Astrocyte (in vitro differentiated cells and primary cell): Measurements from ENCODE around the gene TBC1D5. TPM values are rescaled to one million over a fixed set of nuclear protein-coding genes. Genes with fewer than 3 reads are reported as not detected.
A peak's percentile ranks its signal among the peaks of the same experiment; 100 is the strongest.

ENCODE experiments used
- DNase-seq: peaks from one replicate; pipeline ENCODE4 v3.0.0-alpha.2; 2010; ENCODE audit warnings: low read depth
- FAIRE-seq: peaks from 2 replicates; lab custom pipeline; 2011; peaks lifted over from hg19 to GRCh38; lab: Jason Lieb, UNC
- H2AFZ ChIP-seq: 2 replicates; pipeline ENCODE4 v1.6.0; 2012; ENCODE audit warnings: low read depth, low read length, inconsistent platforms
- H3K27ac ChIP-seq: 2 replicates; pipeline ENCODE4 v1.5.1; 2011; ENCODE audit warnings: low read depth, low read length, inconsistent platforms
- H3K27me3 ChIP-seq: 2 replicates; pipeline ENCODE4 v1.6.0; 2011; ENCODE audit warnings: low read length, inconsistent platforms; ENCODE audit not compliant: insufficient read depth
- H3K36me3 ChIP-seq: 2 replicates; pipeline ENCODE4 v1.5.1; 2011; ENCODE audit warnings: low read length, inconsistent platforms; ENCODE audit not compliant: insufficient read depth
- H3K4me1 ChIP-seq: 2 replicates; pipeline ENCODE4 v1.5.1; 2011; ENCODE audit warnings: low read length, inconsistent platforms; ENCODE audit not compliant: insufficient read depth
- H3K4me2 ChIP-seq: 2 replicates; pipeline ENCODE4 v1.6.0; 2012; ENCODE audit warnings: low read length, inconsistent platforms
- H3K4me3 ChIP-seq: 2 replicates; pipeline ENCODE4 v1.5.1; 2011; ENCODE audit warnings: low read depth, mild to moderate bottlenecking, low read length, inconsistent platforms; ENCODE audit not compliant: insufficient read depth
- H3K79me2 ChIP-seq: 2 replicates; pipeline ENCODE4 v1.6.0; 2012; ENCODE audit warnings: mild to moderate bottlenecking, low read length, inconsistent platforms; ENCODE audit not compliant: insufficient read depth
- H3K9ac ChIP-seq: 2 replicates; pipeline ENCODE4 v1.6.0; 2012; ENCODE audit warnings: mild to moderate bottlenecking, low read length, inconsistent platforms
- H3K9me3 ChIP-seq: 2 replicates; pipeline ENCODE4 v1.5.1; 2012; ENCODE audit warnings: low read depth, mild to moderate bottlenecking, low read length, inconsistent platforms; ENCODE audit not compliant: insufficient read depth
- H4K20me1 ChIP-seq: 2 replicates; pipeline ENCODE4 v1.6.0; 2012; ENCODE audit warnings: low read length, inconsistent platforms; ENCODE audit not compliant: insufficient read depth
- H3K27ac Mint-ChIP-seq: one replicate; pipeline ENCODE4 v1.8.0; 2021; ENCODE audit warnings: mild to moderate bottlenecking, mixed read lengths; ENCODE audit not compliant: unreplicated experiment
- H3K27me3 Mint-ChIP-seq: one replicate; pipeline ENCODE4 v1.8.0; 2021; ENCODE audit warnings: low read depth, mixed read lengths; ENCODE audit not compliant: unreplicated experiment
- H3K36me3 Mint-ChIP-seq: one replicate; pipeline ENCODE4 v1.8.0; 2021; ENCODE audit warnings: low read depth, mixed read lengths; ENCODE audit not compliant: unreplicated experiment
- H3K4me1 Mint-ChIP-seq: one replicate; pipeline ENCODE4 v1.8.0; 2021; ENCODE audit warnings: low read depth, mixed read lengths; ENCODE audit not compliant: unreplicated experiment
- H3K4me3 Mint-ChIP-seq: one replicate; pipeline ENCODE4 v1.8.0; 2021; ENCODE audit warnings: mild to moderate bottlenecking, moderate library complexity, mixed read lengths; ENCODE audit not compliant: unreplicated experiment
- H3K9me3 Mint-ChIP-seq: one replicate; pipeline ENCODE4 v1.8.0; 2021; ENCODE audit warnings: mild to moderate bottlenecking, mixed read lengths; ENCODE audit not compliant: unreplicated experiment
- EZH2 ChIP-seq: IDR thresholded peaks from 2 replicates; pipeline ENCODE4 v1.6.1; 2012; ENCODE audit warnings: mild to moderate bottlenecking, low read length, inconsistent platforms; ENCODE audit not compliant: insufficient read depth
- total RNA-seq: library from RNA; stranded (reverse); gene quantifications from 2 replicates; pipeline ENCODE4 v1.2.1, GENCODE V29; 2021
- TF ChIP-seq, protein P1 (sequence below): IDR thresholded peaks from 2 replicates; pipeline ENCODE4 v1.5.1; 2011; ENCODE audit warnings: low read depth, mild to moderate bottlenecking, inconsistent platforms, low read length, moderate library complexity; ENCODE audit not compliant: insufficient read depth

The TBC1D5 gene
- total RNA-seq, 1 donor from 2014 or later = 23.0 TPM

DNA sequence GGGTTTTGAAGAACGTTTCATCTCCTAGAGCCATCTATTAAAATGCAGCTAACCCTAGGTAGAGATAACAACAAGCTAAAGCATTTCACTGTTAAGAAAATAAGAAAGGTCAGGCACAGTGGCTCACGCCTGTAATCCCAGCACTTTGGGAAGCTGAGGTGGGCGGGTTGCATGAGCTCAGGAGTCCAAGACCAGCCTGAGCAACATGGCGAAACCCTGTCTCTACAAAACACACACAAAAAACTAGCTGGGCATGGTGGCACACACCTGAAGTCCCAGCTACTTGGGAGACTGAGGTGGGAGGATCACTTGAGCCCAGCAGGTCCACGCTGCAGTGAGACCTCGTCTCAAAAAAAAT lies 5.4 kb upstream of the TBC1D5 start:
- H3K27me3 ChIP-seq = no peaks in the 10 kb centered on the region
- H3K27me3 Mint-ChIP-seq = no peaks in the 10 kb centered on the region
- no peaks in the 10 kb centered on the region for H3K36me3 ChIP-seq
- H3K27ac ChIP-seq = no peak overlapping the region
- H3K79me2 ChIP-seq = no peaks in the 10 kb centered on the region
- H3K4me1 ChIP-seq = peaks cover 4% of the 10 kb centered on the region
- H3K9me3 Mint-ChIP-seq = no peaks in the 10 kb centered on the region
- DNase-seq (no peak), FAIRE-seq (no peak)
- H3K9ac ChIP-seq = no peak overlapping the region
- H3K36me3 Mint-ChIP-seq = no peaks in the 10 kb centered on the region
- no peak overlapping the region for H3K4me2 ChIP-seq
- TF ChIP-seq, protein P1, sequence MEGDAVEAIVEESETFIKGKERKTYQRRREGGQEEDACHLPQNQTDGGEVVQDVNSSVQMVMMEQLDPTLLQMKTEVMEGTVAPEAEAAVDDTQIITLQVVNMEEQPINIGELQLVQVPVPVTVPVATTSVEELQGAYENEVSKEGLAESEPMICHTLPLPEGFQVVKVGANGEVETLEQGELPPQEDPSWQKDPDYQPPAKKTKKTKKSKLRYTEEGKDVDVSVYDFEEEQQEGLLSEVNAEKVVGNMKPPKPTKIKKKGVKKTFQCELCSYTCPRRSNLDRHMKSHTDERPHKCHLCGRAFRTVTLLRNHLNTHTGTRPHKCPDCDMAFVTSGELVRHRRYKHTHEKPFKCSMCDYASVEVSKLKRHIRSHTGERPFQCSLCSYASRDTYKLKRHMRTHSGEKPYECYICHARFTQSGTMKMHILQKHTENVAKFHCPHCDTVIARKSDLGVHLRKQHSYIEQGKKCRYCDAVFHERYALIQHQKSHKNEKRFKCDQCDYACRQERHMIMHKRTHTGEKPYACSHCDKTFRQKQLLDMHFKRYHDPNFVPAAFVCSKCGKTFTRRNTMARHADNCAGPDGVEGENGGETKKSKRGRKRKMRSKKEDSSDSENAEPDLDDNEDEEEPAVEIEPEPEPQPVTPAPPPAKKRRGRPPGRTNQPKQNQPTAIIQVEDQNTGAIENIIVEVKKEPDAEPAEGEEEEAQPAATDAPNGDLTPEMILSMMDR = no peak
- no peak overlapping the region for H3K4me3 ChIP-seq
- H3K27ac Mint-ChIP-seq = peak overlapping the region; percentile 53
- peaks cover 17% of the 10 kb centered on the region for H3K4me1 Mint-ChIP-seq
- no peaks in the 10 kb centered on the region for H3K9me3 ChIP-seq
- no peak overlapping the region for H2AFZ ChIP-seq
- H3K4me3 Mint-ChIP-seq = no peak overlapping the region
- no peaks in the 10 kb centered on the region for H4K20me1 ChIP-seq

DNA sequence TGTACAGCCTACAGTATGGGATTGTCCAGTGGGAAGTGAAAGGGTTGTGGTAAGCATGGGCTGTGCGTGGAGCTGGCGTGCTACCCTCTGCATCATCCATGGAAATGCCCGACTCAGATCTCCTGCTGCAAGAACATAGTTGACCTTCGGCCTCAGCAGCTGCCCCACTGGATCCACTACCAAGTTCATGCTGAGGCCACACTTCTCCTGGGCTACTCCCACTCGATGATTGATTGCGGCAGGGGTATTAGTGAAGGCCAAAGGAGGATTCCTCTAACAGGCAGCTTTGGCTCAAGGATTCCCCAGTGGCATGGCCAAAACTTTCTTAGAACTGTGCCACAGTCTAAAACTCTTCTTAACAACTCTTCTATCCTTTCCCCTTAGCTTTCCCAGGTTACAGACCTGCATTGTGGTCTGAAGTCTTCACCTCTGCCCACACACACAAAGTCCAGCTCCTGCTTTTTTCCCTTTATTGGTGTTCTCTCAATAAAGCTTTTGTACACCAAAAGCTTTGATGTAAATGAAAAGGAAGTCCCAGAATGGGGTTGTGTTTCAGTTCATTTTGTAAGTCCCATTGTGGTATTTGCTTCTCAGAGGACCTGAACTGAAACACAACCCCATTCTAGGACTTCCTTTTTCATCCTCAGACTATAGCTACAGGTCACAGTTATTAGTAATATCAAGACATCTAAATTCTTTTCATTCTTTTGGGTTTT lies 4.9 kb upstream of the TBC1D5 start:
- TF ChIP-seq, protein P1 = no peak
- TF ChIP-seq EZH2 = no peak
- H3K4me3 ChIP-seq = no peak overlapping the region
- no peaks in the 10 kb centered on the region for H3K79me2 ChIP-seq
- peaks cover 17% of the 10 kb centered on the region for H3K4me1 Mint-ChIP-seq
- H3K9me3 ChIP-seq = no peaks in the 10 kb centered on the region
- DNase-seq (peak; percentile 11), FAIRE-seq (no peak)
- no peak overlapping the region for H3K4me2 ChIP-seq
- H3K36me3 ChIP-seq = no peaks in the 10 kb centered on the region
- H3K27ac ChIP-seq = no peak overlapping the region
- H3K9me3 Mint-ChIP-seq = no peaks in the 10 kb centered on the region
- peak overlapping the region; percentile 53 for H3K27ac Mint-ChIP-seq
- H4K20me1 ChIP-seq = no peaks in the 10 kb centered on the region
- no peak overlapping the region for H2AFZ ChIP-seq
- H3K27me3 Mint-ChIP-seq = no peaks in the 10 kb centered on the region
- H3K27me3 ChIP-seq = no peaks in the 10 kb centered on the region
- no peaks in the 10 kb centered on the region for H3K36me3 Mint-ChIP-seq
- peaks cover 4% of the 10 kb centered on the region for H3K4me1 ChIP-seq
- H3K4me3 Mint-ChIP-seq = no peak overlapping the region
- no peak overlapping the region for H3K9ac ChIP-seq

DNA sequence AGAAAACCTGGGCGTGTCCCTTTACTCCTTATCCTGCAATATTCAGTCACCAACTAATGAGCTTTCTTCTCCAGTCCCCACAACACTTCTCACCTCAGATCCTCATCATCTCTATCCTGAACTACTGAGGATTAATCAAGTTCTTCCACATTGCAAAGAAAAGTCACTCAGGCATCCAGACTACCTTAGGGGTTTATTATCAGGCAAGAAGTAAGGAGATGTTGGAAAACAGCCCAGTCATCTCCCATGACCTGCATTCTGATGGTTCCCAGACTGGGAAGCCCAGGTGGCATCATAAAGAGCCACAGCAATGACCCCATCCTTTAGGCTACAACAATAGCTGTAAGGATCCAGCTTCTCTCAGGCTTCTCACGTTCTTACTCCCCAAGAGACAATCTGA lies 3.5 kb upstream of the TBC1D5 start:
- no peak overlapping the region for H3K4me2 ChIP-seq
- no peak overlapping the region for H3K27ac ChIP-seq
- no peaks in the 10 kb centered on the region for H3K36me3 ChIP-seq
- no peaks in the 10 kb centered on the region for H3K27me3 Mint-ChIP-seq
- no peak overlapping the region for H3K27ac Mint-ChIP-seq
- no peak for FAIRE-seq
- H3K9me3 ChIP-seq = no peaks in the 10 kb centered on the region
- no peak for DNase-seq
- H3K9me3 Mint-ChIP-seq = no peaks in the 10 kb centered on the region
- peaks cover 17% of the 10 kb centered on the region for H3K4me1 Mint-ChIP-seq
- TF ChIP-seq EZH2 = no peak
- TF ChIP-seq, protein P1 = no peak
- H3K9ac ChIP-seq = no peak overlapping the region
- H4K20me1 ChIP-seq = no peaks in the 10 kb centered on the region
- H3K4me3 ChIP-seq = no peak overlapping the region
- no peaks in the 10 kb centered on the region for H3K27me3 ChIP-seq
- no peaks in the 10 kb centered on the region for H3K36me3 Mint-ChIP-seq
- no peak overlapping the region for H2AFZ ChIP-seq
- peak overlapping the region; percentile 20 for H3K4me3 Mint-ChIP-seq
- H3K79me2 ChIP-seq = peaks cover 2% of the 10 kb centered on the region
- H3K4me1 ChIP-seq = peaks cover 11% of the 10 kb centered on the region
